Progenitor cell of endocrine pancreas (in vitro differentiated cells): Measurements from ENCODE around the gene INPPL1. TPM values are rescaled to one million over a fixed set of nuclear protein-coding genes. Genes with fewer than 3 reads are reported as not detected.
A peak's percentile ranks its signal among the peaks of the same experiment; 100 is the strongest.

Experiments used
- DNase-seq: peaks from one replicate; pipeline ENCODE4 v3.0.0; 2021; ENCODE audit warnings: low spot score; ENCODE audit not compliant: unreplicated experiment
- H3K27ac Mint-ChIP-seq: 2 replicates; pipeline ENCODE4 v1.8.0; 2021; ENCODE audit warnings: mild to moderate bottlenecking, moderate library complexity, mixed read lengths
- H3K27me3 Mint-ChIP-seq: 2 replicates; pipeline ENCODE4 v1.8.0; 2021; ENCODE audit warnings: mixed read lengths
- H3K36me3 Mint-ChIP-seq: 2 replicates; pipeline ENCODE4 v1.8.0; 2022; ENCODE audit warnings: mixed read lengths; ENCODE audit not compliant: insufficient read depth
- H3K4me1 Mint-ChIP-seq: 2 replicates; pipeline ENCODE4 v1.8.0; 2021; ENCODE audit warnings: low read depth, mixed read lengths
- H3K4me3 Mint-ChIP-seq: 2 replicates; pipeline ENCODE4 v1.8.0; 2021; ENCODE audit warnings: low read depth, mild to moderate bottlenecking, moderate library complexity, mixed read lengths
- H3K9me3 Mint-ChIP-seq: 2 replicates; pipeline ENCODE4 v1.8.0; 2021; ENCODE audit warnings: low read depth, mixed read lengths
- CTCF ChIP-seq: fragments of 200-600 bp; sonication (generic); IDR thresholded peaks from one replicate; pipeline ENCODE4 v1.5.0; 2021; ENCODE audit warnings: antibody characterized with exemption, mild to moderate bottlenecking; ENCODE audit not compliant: unreplicated experiment
- total RNA-seq: library from RNA; stranded (reverse); gene quantifications from 2 replicates; pipeline ENCODE4 v1.2.1, GENCODE V29; 2021

The INPPL1 gene
- total RNA-seq, 1 donor from 2014 or later = 394 TPM

GRCh38 chr11:72220696-72221363, 3.7 kb upstream of the INPPL1 start:
- no peak overlapping the region for H3K4me3 Mint-ChIP-seq
- H3K27ac Mint-ChIP-seq = no peak overlapping the region
- no peaks in the 10 kb centered on the region for H3K36me3 Mint-ChIP-seq
- peaks cover 16% of the 10 kb centered on the region for H3K4me1 Mint-ChIP-seq
- H3K27me3 Mint-ChIP-seq = peaks cover 10% of the 10 kb centered on the region
- H3K9me3 Mint-ChIP-seq = no peaks in the 10 kb centered on the region
- DNase-seq = no peak
- no peak for TF ChIP-seq CTCF

DNA sequence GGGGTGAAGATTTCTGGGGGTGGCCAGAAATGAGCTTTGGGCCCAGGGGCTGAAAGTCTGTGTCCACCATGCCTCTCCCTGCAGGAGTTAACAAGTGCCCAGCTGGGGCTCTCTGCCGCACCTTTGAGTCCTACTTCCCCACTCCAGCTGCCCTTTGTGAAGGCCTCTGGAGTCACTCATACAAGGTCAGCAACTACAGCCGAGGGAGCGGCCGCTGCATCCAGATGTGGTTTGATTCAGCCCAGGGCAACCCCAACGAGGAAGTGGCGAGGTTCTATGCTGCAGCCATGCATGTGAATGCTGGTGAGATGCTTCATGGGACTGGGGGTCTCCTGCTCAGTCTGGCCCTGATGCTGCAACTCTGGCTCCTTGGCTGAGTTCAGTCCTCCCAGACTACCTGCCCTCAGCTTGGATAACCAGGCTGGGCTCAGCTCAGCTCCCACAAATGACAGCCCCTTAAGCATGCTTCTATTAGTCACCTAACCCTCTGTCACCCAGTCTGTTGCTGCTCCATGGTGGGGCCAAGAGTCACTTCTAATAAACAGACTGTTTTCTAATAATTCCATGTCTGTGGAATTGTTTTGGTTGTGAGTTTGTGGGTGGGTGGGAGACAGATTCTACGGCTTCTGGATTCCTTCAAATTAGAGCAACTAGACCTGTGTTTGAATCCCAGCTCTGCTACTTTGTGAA, 3.0 kb upstream of the INPPL1 start:
- no peak for DNase-seq
- no peaks in the 10 kb centered on the region for H3K9me3 Mint-ChIP-seq
- peaks cover 8% of the 10 kb centered on the region for H3K27me3 Mint-ChIP-seq
- H3K4me1 Mint-ChIP-seq = peaks cover 22% of the 10 kb centered on the region
- TF ChIP-seq CTCF = no peak
- no peaks in the 10 kb centered on the region for H3K36me3 Mint-ChIP-seq
- no peak overlapping the region for H3K27ac Mint-ChIP-seq
- H3K4me3 Mint-ChIP-seq = no peak overlapping the region

GRCh38 chr11:72222106-72222891, 2.3 kb upstream of the INPPL1 start:
- DNase-seq = no peak
- no peaks in the 10 kb centered on the region for H3K36me3 Mint-ChIP-seq
- H3K4me1 Mint-ChIP-seq = peaks cover 24% of the 10 kb centered on the region

GRCh38 chr11:72222907-72223614, 1.5 kb upstream of the INPPL1 start:
- peak; percentile 90 for DNase-seq
- TF ChIP-seq CTCF = peak; percentile 13
- Mint-ChIP-seq H3K27me3 (peaks cover under 1% of the 10 kb centered on the region), H3K9me3 (no peaks in the 10 kb centered on the region), H3K36me3 (no peaks in the 10 kb centered on the region), H3K27ac (peak overlapping the region; percentile 94), H3K4me1 (peaks cover 24% of the 10 kb centered on the region), H3K4me3 (peak overlapping the region; percentile 83)

More at GRCh38 chr11:72222106-72222891, 2.3 kb upstream of the INPPL1 start:
- Mint-ChIP-seq H3K27me3 (peaks cover 5% of the 10 kb centered on the region), H3K4me3 (peak overlapping the region; percentile 83), H3K27ac (peak overlapping the region; percentile 94), H3K9me3 (no peaks in the 10 kb centered on the region)
- no peak for TF ChIP-seq CTCF
